Sigmoid colon (tissue), 7 donors: ENCODE data around the gene TDRD3. TPM values are rescaled to one million over a fixed set of nuclear protein-coding genes. Genes with fewer than 3 reads are reported as not detected.

Source experiments
- DNase-seq: peaks from one replicate; pipeline ENCODE4 v3.0.0-alpha.2; 2019
- H3K27ac ChIP-seq, 4 donors: fragments of 200-600 bp; sonication (generic); one replicate each; pipeline ENCODE4 v1.5.1; 2016 to 2019; ENCODE audit warnings: mild to moderate bottlenecking in 1 of 4
- H3K27me3 ChIP-seq, 3 donors: fragments of 200-600 bp; sonication (generic); one replicate each; pipeline ENCODE4 v1.5.1; 2019; ENCODE audit warnings: mild to moderate bottlenecking in 1 of 3
- H3K36me3 ChIP-seq, 4 donors: fragments of 200-600 bp; sonication (generic); one replicate each; pipeline ENCODE4 v1.5.1; 2016 to 2019
- H3K4me1 ChIP-seq, 4 donors: fragments of 200-600 bp; sonication (generic); one replicate each; pipeline ENCODE4 v1.5.1; 2017 to 2019
- H3K4me3 ChIP-seq, 4 donors: fragments of 200-600 bp; sonication (generic); one replicate each; pipeline ENCODE4 v1.5.1; 2017 to 2019; ENCODE audit warnings: mild to moderate bottlenecking in 2 of 4, moderate library complexity in 1 of 4
- H3K9me3 ChIP-seq, 4 donors: fragments of 200-600 bp in 3 of 4; sonication (generic) in 3 of 4; one replicate each; pipeline versions ENCODE4 v1.5.1 to v1.6.1; 2013 to 2019
- CTCF ChIP-seq, 4 experiments: fragments of 450-650 bp in 3 of 4; fragments of 200-600 bp in 1 of 4; IDR thresholded peaks; one replicate each; pipeline ENCODE4 v1.5.1; 2016 to 2019; ENCODE audit warnings: antibody characterized with exemption in 4 of 4, mild to moderate bottlenecking in 3 of 4, moderate library complexity in 2 of 4
- EP300 ChIP-seq, 4 donors: sonication (generic); formaldehyde crosslinking; IDR thresholded peaks; one replicate each; pipeline ENCODE4 v1.6.1; 2017; ENCODE audit warnings: antibody characterized with exemption in 4 of 4
- POLR2A ChIP-seq, 2 donors: fragments of 450-650 bp; IDR thresholded peaks; one replicate each; pipeline ENCODE4 v1.6.1; 2016; ENCODE audit warnings: antibody characterized with exemption in 2 of 2, mild to moderate bottlenecking in 2 of 2, moderate library complexity in 2 of 2
- POLR2AphosphoS5 ChIP-seq, 4 donors: sonication (generic); formaldehyde crosslinking; IDR thresholded peaks; one replicate each; pipeline ENCODE4 v1.6.1; 2017; ENCODE audit warnings: antibody characterized with exemption in 4 of 4
- WGBS, 2 donors: extraction: QIAGEN DNeasy Blood & Tissue Kit; methylation state at CpG; one replicate each; pipeline ENCODE4 v1.1.7; 2013; 5-methylcytosine and 5-hydroxymethylcytosine counted together
- intact Hi-C: fragments of 100-400 bp; cut with DNase I; formaldehyde crosslinking; loops from one replicate; pipeline ENCODE4 v1.15.1; 2023
- polyA plus RNA-seq, 3 donors: library from polyadenylated mRNA; stranded (reverse); fragments of 200-250 nt; gene quantifications; one replicate each; pipeline ENCODE4 v1.2.3, GENCODE V29; 2013
- total RNA-seq, 4 donors: library from RNA; depleted of rRNA; stranded (reverse); fragments of >200 nt; gene quantifications; one replicate each; pipeline ENCODE4 v1.1.0, GENCODE V29; 2016
- donor health status: healthy with polysubstance abuse.
- donor health status: Bipolar disorder and iron deficiency.
- donor health status: healthy.

Gene TDRD3
- total RNA-seq (10 to 100 TPM; 27.4 to 43.5 (median 41.4) TPM), polyA plus RNA-seq (10 to 100 TPM in 2 of 3 donors, 1 to 10 TPM in 1; 9.3 to 14.4 (median 11.6) TPM)

GRCh38 chr13:60396783-60397703 is at the start of gene TDRD3:
TDRD3 (plus strand) TSS chr13:60397220; CDS start chr13:60397365, 145 bp downstream.
- Histone ChIP-seq H3K4me1 (peaks cover 0 to 24% (median 20%) of the 10 kb centered on the region in 4 donors), H3K4me3 (peak within 1 kb of the TSS; percentile 77 to 82 (median 80)), H3K27me3 (no peaks in the 10 kb centered on the region), H3K27ac (peak within 1 kb of the TSS; percentile 95 to 99 (median 98)), H3K36me3 (no peaks in the 10 kb centered on the region), H3K9me3 (no peaks in the 10 kb centered on the region)
- 0 to 1% methylated on average over 84 of the region's 84 CpGs for WGBS, 2 donors
- DNase-seq = peak; percentile 92
- intact Hi-C loops = loop anchor here (2.0 kb wide), 2 partner anchors 34 to 232 kb away; no protein-coding TSS in a partner anchor
- no peak for TF ChIP-seq EP300 (IDR thresholded peaks at IDR 0.05)
- TF ChIP-seq POLR2AphosphoS5 (IDR thresholded peaks at IDR 0.05) = peak; percentile 58 to 88 (median 75)
- peak; percentile 60 to 82 (median 70) for TF ChIP-seq CTCF (IDR thresholded peaks at IDR 0.05)
- peak; percentile 58 to 66 for TF ChIP-seq POLR2A (IDR thresholded peaks at IDR 0.05)

DNA sequence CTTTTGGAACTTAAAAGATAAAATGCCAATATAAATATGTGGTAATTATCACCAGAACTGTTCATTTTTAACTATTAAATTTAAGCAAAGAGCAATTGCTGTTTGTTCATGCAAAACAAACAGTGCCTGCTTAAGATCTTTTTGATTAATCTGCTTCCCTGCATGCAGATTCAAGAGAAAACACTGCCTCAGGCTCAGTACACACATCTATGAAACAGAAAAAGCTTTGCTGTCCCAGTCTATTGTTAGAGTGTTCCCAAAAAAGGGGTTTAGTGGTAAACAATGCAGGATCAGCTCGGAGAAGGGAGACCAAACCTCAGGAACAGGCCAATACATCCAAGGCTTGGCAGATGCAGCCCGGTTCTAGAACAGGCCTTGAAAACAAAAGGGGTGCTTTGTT is 49.3 kb upstream of the TDRD3 start:
- no peak for TF ChIP-seq EP300 (IDR thresholded peaks at IDR 0.05)
- no peak for TF ChIP-seq POLR2AphosphoS5 (IDR thresholded peaks at IDR 0.05)
- no peak for TF ChIP-seq CTCF (IDR thresholded peaks at IDR 0.05)
- no peak for TF ChIP-seq POLR2A (IDR thresholded peaks at IDR 0.05)
- no peaks in the 10 kb centered on the region for H3K4me1 ChIP-seq
- no peak overlapping the region for H3K27ac ChIP-seq
- intact Hi-C loops = no loop called here
- no peaks in the 10 kb centered on the region for H3K36me3 ChIP-seq
- 77 to 86% methylated on average over 2 of the region's 2 CpGs for WGBS, 2 donors
- no peak overlapping the region for H3K4me3 ChIP-seq
- no peaks in the 10 kb centered on the region for H3K9me3 ChIP-seq
- no peak for DNase-seq
- no peaks in the 10 kb centered on the region for H3K27me3 ChIP-seq

DNA sequence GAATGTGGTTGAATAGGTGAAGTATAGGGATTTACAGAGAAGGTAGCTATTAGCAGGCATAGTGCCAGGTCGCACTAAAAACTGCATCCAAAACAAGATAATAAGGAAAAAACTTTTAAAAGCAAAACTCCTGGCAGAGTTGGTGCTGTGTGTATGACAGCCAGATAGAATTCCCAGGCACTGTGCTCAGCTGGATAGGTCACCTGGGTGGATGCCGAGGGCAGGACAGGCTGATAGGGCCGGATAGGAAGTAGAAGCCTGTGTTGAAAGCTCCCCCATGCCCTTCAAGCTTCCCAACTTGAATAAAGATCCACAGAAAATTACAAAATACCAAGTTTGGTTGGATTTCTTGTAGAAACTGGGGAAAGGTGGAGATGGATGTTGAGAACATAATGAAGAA is 48.9 kb upstream of the TDRD3 start:
- 91 to 93% methylated on average over 3 of the region's 3 CpGs for WGBS, 2 donors
- no peak for TF ChIP-seq POLR2AphosphoS5 (IDR thresholded peaks at IDR 0.05)
- no peak for TF ChIP-seq EP300 (IDR thresholded peaks at IDR 0.05)
- no peak for TF ChIP-seq POLR2A (IDR thresholded peaks at IDR 0.05)
- no peak for TF ChIP-seq CTCF (IDR thresholded peaks at IDR 0.05)
- Histone ChIP-seq H3K4me1 (no peaks in the 10 kb centered on the region), H3K9me3 (no peaks in the 10 kb centered on the region), H3K4me3 (no peak overlapping the region), H3K27me3 (no peaks in the 10 kb centered on the region), H3K36me3 (no peaks in the 10 kb centered on the region), H3K27ac (no peak overlapping the region)
- intact Hi-C loops = no loop called here
- DNase-seq = no peak

DNA sequence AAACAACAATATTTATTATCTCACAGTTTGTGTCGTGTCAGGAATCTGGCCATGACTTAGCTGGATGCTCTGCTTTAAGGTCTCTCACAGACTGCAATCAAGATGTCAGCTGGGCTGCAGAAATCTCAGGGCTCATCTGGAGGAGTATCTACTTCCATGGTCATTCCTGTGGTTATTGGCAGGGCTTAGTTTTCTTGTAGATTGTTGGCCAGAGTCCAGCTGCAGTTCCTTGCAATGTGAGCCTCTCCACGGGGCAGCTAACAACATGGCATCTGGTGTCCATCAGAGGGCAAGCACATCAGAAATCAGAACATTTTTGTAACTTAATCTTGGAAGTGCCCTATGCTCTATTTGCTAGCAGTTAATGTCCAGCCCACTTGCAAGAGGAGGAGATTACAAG is 45.7 kb upstream of the TDRD3 start:
- no peak overlapping the region for H3K27ac ChIP-seq
- DNase-seq = no peak
- H3K4me1 ChIP-seq = no peaks in the 10 kb centered on the region
- H3K27me3 ChIP-seq = no peaks in the 10 kb centered on the region
- intact Hi-C loops = no loop called here
- no peak overlapping the region for H3K4me3 ChIP-seq
- 51 to 73% methylated on average over 2 of the region's 2 CpGs for WGBS, 2 donors
- H3K36me3 ChIP-seq = no peaks in the 10 kb centered on the region
- no peaks in the 10 kb centered on the region for H3K9me3 ChIP-seq
- TF ChIP-seq POLR2A (IDR thresholded peaks at IDR 0.05) = no peak
- TF ChIP-seq POLR2AphosphoS5 (IDR thresholded peaks at IDR 0.05) = no peak
- TF ChIP-seq CTCF (IDR thresholded peaks at IDR 0.05) = no peak
- no peak for TF ChIP-seq EP300 (IDR thresholded peaks at IDR 0.05)
